Endothelial cell of umbilical vein (primary cell): ENCODE measurements around the gene ACTBL2.

ENCODE experiments used
- MYC ChIP-seq: IDR thresholded peaks from one replicate; pipeline ENCODE4 v1.6.1; 2011; ENCODE audit warnings: mild to moderate bottlenecking, low read depth, low read length
- TF ChIP-seq, protein P1 (sequence below), 2 donors: IDR thresholded peaks; 1 replicate in 1 of 2; 2 replicates in 1 of 2; pipeline ENCODE4 v1.5.1; 2011; ENCODE audit warnings: low read length in 2 of 2, mild to moderate bottlenecking in 2 of 2, moderate library complexity in 2 of 2, control low read depth in 1 of 2, inconsistent platforms in 1 of 2, low read depth in 1 of 2; ENCODE audit not compliant: insufficient read depth in 1 of 2; ENCODE audit errors: extremely low read depth in 1 of 2
- TF ChIP-seq, protein P2 (sequence below): IDR thresholded peaks from 2 replicates; pipeline ENCODE4 v1.6.1; 2011; ENCODE audit not compliant: insufficient read depth, insufficient read length

DNA sequence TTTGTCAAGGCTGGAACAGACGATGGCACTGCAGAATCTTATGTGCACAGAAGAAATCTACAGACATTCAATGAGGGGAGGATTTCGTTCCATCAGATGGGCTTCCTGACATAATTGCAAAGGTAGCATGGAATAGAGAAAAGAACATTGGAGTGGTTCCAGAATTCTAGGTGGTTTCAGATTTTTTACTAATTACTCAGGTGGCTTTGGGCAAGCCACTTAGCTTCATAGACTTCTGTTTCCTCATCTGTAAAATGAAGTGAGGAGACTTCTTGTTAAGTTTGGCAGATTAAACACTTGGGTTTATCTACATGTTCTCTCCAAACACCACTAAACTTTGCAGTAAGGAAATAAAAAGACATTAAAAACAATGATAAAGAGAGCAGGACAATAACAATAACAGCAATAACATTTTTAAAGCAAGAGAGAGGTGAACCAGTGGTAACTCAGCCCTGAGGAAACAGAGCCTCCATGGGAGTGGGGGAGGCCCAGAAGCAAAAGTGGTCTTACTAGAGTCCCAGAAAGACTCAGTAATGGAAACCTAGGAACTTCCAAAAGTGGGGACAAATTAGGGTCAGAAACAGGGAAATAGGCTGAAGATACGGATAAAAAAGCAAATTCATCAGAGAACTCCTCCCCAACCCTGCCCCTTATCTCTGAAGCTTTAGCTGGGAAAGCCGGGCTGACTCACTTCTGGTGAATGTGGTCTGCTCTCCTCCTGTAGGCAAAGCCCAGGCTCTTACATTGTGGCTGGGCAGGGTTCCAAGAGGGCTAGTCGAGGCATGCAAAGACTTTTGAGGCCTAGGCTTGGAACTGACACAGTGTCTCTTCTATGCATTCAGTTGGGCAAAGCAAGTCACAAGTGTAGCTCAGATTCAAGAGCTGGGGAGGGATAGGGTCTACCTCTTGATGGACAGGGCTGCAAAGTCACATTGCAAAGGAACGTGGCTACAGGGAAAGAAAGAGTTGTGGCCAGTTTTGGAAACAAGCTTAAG, 11.8 kb upstream of the ACTBL2 start:
- TF ChIP-seq, protein P1, sequence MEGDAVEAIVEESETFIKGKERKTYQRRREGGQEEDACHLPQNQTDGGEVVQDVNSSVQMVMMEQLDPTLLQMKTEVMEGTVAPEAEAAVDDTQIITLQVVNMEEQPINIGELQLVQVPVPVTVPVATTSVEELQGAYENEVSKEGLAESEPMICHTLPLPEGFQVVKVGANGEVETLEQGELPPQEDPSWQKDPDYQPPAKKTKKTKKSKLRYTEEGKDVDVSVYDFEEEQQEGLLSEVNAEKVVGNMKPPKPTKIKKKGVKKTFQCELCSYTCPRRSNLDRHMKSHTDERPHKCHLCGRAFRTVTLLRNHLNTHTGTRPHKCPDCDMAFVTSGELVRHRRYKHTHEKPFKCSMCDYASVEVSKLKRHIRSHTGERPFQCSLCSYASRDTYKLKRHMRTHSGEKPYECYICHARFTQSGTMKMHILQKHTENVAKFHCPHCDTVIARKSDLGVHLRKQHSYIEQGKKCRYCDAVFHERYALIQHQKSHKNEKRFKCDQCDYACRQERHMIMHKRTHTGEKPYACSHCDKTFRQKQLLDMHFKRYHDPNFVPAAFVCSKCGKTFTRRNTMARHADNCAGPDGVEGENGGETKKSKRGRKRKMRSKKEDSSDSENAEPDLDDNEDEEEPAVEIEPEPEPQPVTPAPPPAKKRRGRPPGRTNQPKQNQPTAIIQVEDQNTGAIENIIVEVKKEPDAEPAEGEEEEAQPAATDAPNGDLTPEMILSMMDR (IDR thresholded peaks at IDR 0.05; ENCODE audit: extremely low read depth in 1 of 2, insufficient read depth in 1 of 2, low read depth in 1 of 2, low read length in 2 of 2), result no peak
- TF ChIP-seq, protein P2, sequence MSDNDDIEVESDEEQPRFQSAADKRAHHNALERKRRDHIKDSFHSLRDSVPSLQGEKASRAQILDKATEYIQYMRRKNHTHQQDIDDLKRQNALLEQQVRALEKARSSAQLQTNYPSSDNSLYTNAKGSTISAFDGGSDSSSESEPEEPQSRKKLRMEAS, result no peak
- TF ChIP-seq MYC, result no peak
